Body of pancreas (tissue), 4 donors: ENCODE results near the gene ATG2A. TPM values are rescaled to one million over a fixed set of nuclear protein-coding genes. Genes with fewer than 3 reads are reported as not detected.
A peak's percentile ranks its signal among the peaks of the same experiment; 100 is the strongest.

Experiments
- ATAC-seq: fragments of 150-250 bp; one replicate; pipeline ENCODE4 v1.9.1; 2016
- DNase-seq, 4 donors: peaks; one replicate each; pipeline ENCODE4 v3.0.0-alpha.2; 2019
- H3K27ac ChIP-seq, 4 donors: fragments of 200-600 bp; sonication (generic); 1 replicate in 3 of 4; 2 replicates in 1 of 4; pipeline versions ENCODE4 v1.5.1 to v1.6.1; 2016 to 2019; ENCODE audit warnings: mild to moderate bottlenecking in 1 of 4, mixed read lengths in 1 of 4, moderate library complexity in 1 of 4
- H3K27me3 ChIP-seq, 2 donors: fragments of 200-600 bp; sonication (generic); one replicate each; pipeline ENCODE4 v1.6.0; 2016; ENCODE audit warnings: mild to moderate bottlenecking in 1 of 2
- H3K36me3 ChIP-seq, 2 donors: fragments of 200-600 bp; sonication (generic); replicated peaks in 1 of 2; 2 replicates each; pipeline ENCODE4 v1.5.1; 2016; ENCODE audit warnings: low read depth in 2 of 2; ENCODE audit not compliant: insufficient read depth in 1 of 2
- H3K4me1 ChIP-seq: fragments of 200-600 bp; sonication (generic); one replicate; pipeline ENCODE4 v1.6.0; 2016
- H3K4me3 ChIP-seq, 2 donors: fragments of 200-600 bp; sonication (generic); 1 replicate in 1 of 2; 2 replicates in 1 of 2; pipeline ENCODE4 v1.5.1; 2016 to 2019
- H3K9me3 ChIP-seq, 3 donors: fragments of 200-600 bp; sonication (generic); 1 replicate in 2 of 3; 2 replicates in 1 of 3; pipeline ENCODE4 v1.5.1; 2016
- POLR2A ChIP-seq, 3 donors: fragments of 450-650 bp; IDR thresholded peaks; one replicate each; pipeline ENCODE4 v1.6.1; 2016; ENCODE audit warnings: antibody characterized with exemption in 3 of 3, mild to moderate bottlenecking in 2 of 3
- WGBS, 2 donors: methylation state at CpG; one replicate each; pipeline ENCODE4 v1.1.5; 2017; 5-methylcytosine and 5-hydroxymethylcytosine counted together
- intact Hi-C: fragments of 100-400 bp; cut with DNase I; formaldehyde crosslinking; loops from one replicate; pipeline ENCODE4 v1.15.1; 2023
- total RNA-seq, 2 donors: library from RNA; depleted of rRNA; stranded (reverse); fragments of >200 nt; gene quantifications; one replicate each; pipeline ENCODE4 v1.1.0, GENCODE V29; 2016
- TF ChIP-seq, protein P1 (sequence below), 7 experiments: fragments of 450-650 bp in 4 of 7; fragments of 200-600 bp in 3 of 7; sonication (generic) in 3 of 7; IDR thresholded peaks; one replicate each; pipeline ENCODE4 v1.5.1; 2016 to 2019; ENCODE audit warnings: antibody characterized with exemption in 7 of 7

Gene ATG2A
- total RNA-seq, 2 donors from 2014 or later = 16.3 to 34.3 TPM

DNA sequence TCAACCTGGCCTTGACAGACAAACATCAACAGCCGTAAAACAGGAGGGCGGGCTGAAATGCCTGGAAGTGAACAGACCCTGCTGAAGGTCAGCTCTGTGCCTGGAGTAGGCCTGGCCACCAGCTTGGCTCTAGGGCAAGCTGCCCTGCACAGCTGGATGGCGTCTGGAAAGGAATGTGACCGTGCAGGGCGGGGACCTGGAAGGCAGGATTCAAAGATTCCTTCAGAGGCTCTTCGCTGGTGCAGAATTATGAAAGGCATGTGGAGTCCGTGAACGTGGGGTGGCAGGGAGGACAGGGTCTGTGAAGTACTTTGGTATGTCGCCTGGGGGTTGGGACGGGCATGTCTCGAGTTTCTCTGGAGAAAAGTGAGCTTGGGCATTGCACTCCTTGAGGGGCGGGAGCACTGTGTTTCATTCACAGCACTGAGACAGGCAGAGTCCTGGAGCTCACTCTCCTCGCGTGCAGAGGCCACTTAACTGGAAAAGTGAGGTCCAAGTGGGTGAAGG is 40.1 kb downstream of the ATG2A start:
- peaks cover 39% of the 10 kb centered on the region for H3K4me1 ChIP-seq
- 4 to 11% methylated on average over 10 to 14 of the region's 14 CpGs for WGBS, 2 donors

DNA sequence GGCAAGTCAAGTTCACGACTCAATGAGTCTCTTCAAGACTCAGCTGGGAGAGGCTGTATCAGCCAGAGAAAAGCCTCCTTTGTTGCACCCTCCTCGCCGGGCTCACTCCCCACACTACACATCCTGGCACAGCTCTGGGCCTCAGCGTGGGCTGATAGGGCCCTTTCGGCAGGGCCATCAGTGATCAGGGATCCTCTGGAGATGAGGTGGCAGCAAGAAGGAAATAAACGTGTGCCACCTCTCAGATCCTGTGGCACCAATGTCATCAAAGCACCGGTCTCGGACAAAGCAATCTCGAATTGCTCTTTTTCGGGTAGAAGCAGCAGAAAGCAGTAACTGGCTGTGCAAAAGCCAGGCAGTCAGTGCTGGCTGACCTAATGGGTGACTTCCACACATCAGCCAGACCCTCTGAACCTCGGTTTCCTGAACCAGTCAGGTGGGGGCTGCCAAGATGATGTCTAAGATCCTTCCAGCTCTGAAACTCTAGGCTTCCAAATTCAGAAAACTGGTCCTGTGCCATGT is 40.7 kb downstream of the ATG2A start:
- intact Hi-C loops = no loop called here
- Histone ChIP-seq H3K9me3 (no peaks in the 10 kb centered on the region), H3K27ac (peak overlapping the region in 3 of 4 donors; percentile 74 to 91 (median 90)), H3K36me3 (no peaks in the 10 kb centered on the region), H3K27me3 (no peaks in the 10 kb centered on the region), H3K4me1 (peaks cover 39% of the 10 kb centered on the region), H3K4me3 (no peak overlapping the region)
- TF ChIP-seq POLR2A (IDR thresholded peaks at IDR 0.05) = no peak
- ATAC-seq = no peak
- WGBS, 2 donors = 53 to 57% methylated on average over 9 to 11 of the region's 11 CpGs
- no peak for DNase-seq

More for the DNA sequence above, 40.1 kb downstream of the ATG2A start:
- Histone ChIP-seq H3K4me3 (no peak overlapping the region), H3K36me3 (no peaks in the 10 kb centered on the region), H3K9me3 (no peaks in the 10 kb centered on the region), H3K27ac (peak overlapping the region; percentile 51 to 91 (median 82)), H3K27me3 (no peaks in the 10 kb centered on the region)
- TF ChIP-seq, protein P1, sequence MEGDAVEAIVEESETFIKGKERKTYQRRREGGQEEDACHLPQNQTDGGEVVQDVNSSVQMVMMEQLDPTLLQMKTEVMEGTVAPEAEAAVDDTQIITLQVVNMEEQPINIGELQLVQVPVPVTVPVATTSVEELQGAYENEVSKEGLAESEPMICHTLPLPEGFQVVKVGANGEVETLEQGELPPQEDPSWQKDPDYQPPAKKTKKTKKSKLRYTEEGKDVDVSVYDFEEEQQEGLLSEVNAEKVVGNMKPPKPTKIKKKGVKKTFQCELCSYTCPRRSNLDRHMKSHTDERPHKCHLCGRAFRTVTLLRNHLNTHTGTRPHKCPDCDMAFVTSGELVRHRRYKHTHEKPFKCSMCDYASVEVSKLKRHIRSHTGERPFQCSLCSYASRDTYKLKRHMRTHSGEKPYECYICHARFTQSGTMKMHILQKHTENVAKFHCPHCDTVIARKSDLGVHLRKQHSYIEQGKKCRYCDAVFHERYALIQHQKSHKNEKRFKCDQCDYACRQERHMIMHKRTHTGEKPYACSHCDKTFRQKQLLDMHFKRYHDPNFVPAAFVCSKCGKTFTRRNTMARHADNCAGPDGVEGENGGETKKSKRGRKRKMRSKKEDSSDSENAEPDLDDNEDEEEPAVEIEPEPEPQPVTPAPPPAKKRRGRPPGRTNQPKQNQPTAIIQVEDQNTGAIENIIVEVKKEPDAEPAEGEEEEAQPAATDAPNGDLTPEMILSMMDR (IDR thresholded peaks at IDR 0.05) = no peak
- no peak for TF ChIP-seq POLR2A (IDR thresholded peaks at IDR 0.05)
- intact Hi-C loops = no loop called here
- peak; percentile 13 for ATAC-seq
- DNase-seq = peak; percentile 46 to 73 (median 63)

DNA sequence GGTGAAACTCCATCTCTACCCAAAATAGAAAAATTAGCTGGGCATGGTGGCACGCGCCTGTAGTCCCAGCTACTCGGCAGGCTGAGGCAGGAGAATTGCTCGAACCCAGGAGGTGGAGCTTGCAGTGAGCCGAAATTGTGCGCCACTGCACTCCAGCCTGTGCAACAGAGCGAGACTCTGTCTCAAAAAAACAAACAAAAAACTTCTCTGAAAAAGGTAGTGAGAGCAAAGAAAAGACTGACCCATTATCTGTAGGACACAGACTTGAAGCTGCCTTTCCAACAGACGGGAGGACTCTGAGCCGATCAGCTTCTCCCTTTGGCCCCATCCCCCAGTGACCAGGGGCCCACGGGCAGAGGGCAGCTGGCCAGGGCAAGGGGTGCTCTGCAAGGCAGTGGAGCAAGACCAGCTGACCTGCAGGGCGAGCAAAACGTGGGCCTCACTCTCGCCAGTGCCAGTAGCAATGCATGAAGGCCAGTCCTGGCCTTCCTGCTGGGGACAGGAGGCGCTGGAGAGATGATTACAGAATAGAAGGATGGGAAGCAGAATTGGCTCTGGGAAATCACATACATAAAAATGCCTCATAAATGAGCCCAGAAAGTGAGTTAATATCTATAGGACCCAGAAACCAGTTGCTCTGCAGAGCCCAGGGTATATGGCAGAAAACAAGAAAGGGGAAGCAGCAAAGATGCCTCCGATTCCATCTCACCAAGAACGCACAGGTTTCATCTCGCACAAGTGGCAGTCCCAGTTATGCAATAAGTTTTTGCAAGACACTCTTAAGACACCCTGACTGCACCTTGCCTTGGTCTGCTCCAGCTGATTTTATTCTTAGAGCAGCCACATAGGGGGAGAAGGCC is 41.4 kb downstream of the ATG2A start:
- H3K27me3 ChIP-seq = no peaks in the 10 kb centered on the region
- DNase-seq (no peak), ATAC-seq (no peak)
- 79 to 81% methylated on average over 17 of the region's 17 CpGs for WGBS, 2 donors
- no peak overlapping the region for H3K4me3 ChIP-seq
- no peak overlapping the region for H3K27ac ChIP-seq
- H3K4me1 ChIP-seq = peaks cover 46% of the 10 kb centered on the region
- intact Hi-C loops = no loop called here
- TF ChIP-seq POLR2A (IDR thresholded peaks at IDR 0.05) = no peak
- TF ChIP-seq, protein P1 (IDR thresholded peaks at IDR 0.05) = no peak
- H3K36me3 ChIP-seq = no peaks in the 10 kb centered on the region
- H3K9me3 ChIP-seq = no peaks in the 10 kb centered on the region

DNA sequence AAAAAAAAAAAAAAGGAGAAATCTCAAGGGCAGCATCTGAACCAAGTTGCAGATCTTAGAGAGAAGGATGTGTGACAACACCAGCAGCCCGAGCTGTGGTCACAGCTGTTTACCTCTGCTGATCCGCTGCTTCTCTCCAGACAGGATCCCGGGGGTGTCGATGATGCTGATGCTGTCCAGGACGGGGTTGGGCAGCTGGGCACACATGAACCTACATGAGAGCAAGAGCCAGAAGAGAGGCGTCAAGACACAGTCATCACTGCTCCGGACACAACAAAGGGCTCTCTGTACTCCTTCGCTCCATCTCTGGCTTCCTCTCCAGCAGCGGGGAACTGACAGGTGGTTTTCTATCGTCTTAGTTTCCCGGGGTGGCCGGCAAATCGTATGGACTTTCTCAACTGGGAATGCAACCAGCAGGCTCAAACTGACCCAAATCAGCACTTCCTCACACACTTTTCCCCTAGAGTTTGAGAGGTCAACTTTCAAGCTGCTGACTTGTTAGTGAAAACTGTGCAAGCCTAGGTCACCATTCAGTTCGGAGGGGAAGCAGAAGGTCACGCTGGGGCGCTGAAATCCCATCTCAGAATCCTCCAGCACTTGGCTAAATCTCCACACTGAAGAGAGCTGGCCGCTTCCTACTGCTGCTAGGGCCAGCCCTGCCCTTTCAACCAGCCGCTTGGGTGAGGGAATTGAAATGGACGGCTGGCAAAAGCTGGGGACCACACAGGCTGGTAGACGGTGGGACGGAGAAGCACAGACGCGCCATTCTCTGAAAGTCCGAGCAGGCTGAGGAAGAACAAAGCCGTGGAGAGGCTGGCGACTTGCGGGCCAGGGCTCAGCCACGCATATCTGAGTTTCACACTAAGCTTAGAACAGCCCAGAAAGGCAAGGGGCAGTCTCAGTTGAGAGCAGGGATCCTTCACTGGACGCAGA is 42.4 kb downstream of the ATG2A start:
- ATAC-seq = no peak
- intact Hi-C loops = no loop called here
- no peak for TF ChIP-seq POLR2A (IDR thresholded peaks at IDR 0.05)
- TF ChIP-seq, protein P1 (IDR thresholded peaks at IDR 0.05) = no peak
- Histone ChIP-seq H3K4me1 (peaks cover 44% of the 10 kb centered on the region), H3K27me3 (no peaks in the 10 kb centered on the region), H3K4me3 (no peak overlapping the region), H3K9me3 (no peaks in the 10 kb centered on the region), H3K27ac (no peak overlapping the region), H3K36me3 (no peaks in the 10 kb centered on the region)
- WGBS, 2 donors = 79 to 85% methylated on average over 29 of the region's 29 CpGs
- no peak for DNase-seq
